HL-60 (cell line): ENCODE data around the gene IQSEC1.

Experiments
- DNase-seq, 2 experiments: peaks; one replicate each; pipeline ENCODE4 v3.0.0-alpha.2; 2010 to 2020; ENCODE audit warnings: low read depth in 1 of 2, low spot score in 1 of 2
- H3K27ac ChIP-seq: fragments of 250-450 bp; sonication (Bioruptor Pico); replicated peaks from 2 replicates; pipeline ENCODE4 v1.5.1; 2020; ENCODE audit warnings: mild to moderate bottlenecking, moderate library complexity
- H3K27me3 ChIP-seq: fragments of 250-450 bp; sonication (Bioruptor Pico); 2 replicates; pipeline ENCODE4 v1.5.1; 2021; ENCODE audit warnings: mild to moderate bottlenecking, moderate library complexity; ENCODE audit not compliant: insufficient read depth, poor library complexity, severe bottlenecking
- H3K4me3 ChIP-seq: replicated peaks from 2 replicates; pipeline ENCODE4 v1.5.1; 2011; ENCODE audit warnings: mild to moderate bottlenecking, control low read depth, low read length; ENCODE audit not compliant: insufficient read depth
- CTCF ChIP-seq: IDR thresholded peaks from one replicate; pipeline ENCODE4 v1.5.1; 2011; ENCODE audit warnings: low read length, control low read depth, inconsistent platforms; ENCODE audit not compliant: insufficient read depth
- GABPA ChIP-seq: IDR thresholded peaks from 2 replicates; pipeline ENCODE4 v1.6.1; 2012; ENCODE audit warnings: low read depth
- POLR2AphosphoS5 ChIP-seq: IDR thresholded peaks from 2 replicates; pipeline ENCODE4 v1.6.1; 2012; ENCODE audit warnings: low read depth
- REST ChIP-seq: IDR thresholded peaks from 2 replicates; pipeline ENCODE4 v1.6.1; 2012; ENCODE audit warnings: low read depth; ENCODE audit not compliant: insufficient replicate concordance
- SPI1 ChIP-seq: IDR thresholded peaks from 2 replicates; pipeline ENCODE4 v1.6.1; 2012; ENCODE audit warnings: low read depth, mild to moderate bottlenecking, borderline replicate concordance

The IQSEC1 gene

GRCh38 chr3:13078163-13078905 is 5.1 kb upstream of the IQSEC1 start:
- Histone ChIP-seq H3K27me3 (peaks cover 7% of the 10 kb centered on the region), H3K27ac (no peak overlapping the region), H3K4me3 (no peak overlapping the region)
- TF ChIP-seq REST (no peak), CTCF (no peak), GABPA (no peak), SPI1 (no peak), POLR2AphosphoS5 (no peak)
- DNase-seq = no peak

GRCh38 chr3:13077431-13078162 is 4.4 kb upstream of the IQSEC1 start:
- TF ChIP-seq REST (no peak), POLR2AphosphoS5 (no peak)
- H3K27ac ChIP-seq = no peak overlapping the region
- peaks cover 14% of the 10 kb centered on the region for H3K27me3 ChIP-seq
- H3K4me3 ChIP-seq = no peak overlapping the region
- DNase-seq = no peak

GRCh38 chr3:13075986-13076654 is 2.9 kb upstream of the IQSEC1 start:
- TF ChIP-seq SPI1 (no peak), POLR2AphosphoS5 (no peak)
- DNase-seq = no peak
- Histone ChIP-seq H3K27ac (no peak overlapping the region), H3K27me3 (peaks cover 17% of the 10 kb centered on the region), H3K4me3 (no peak overlapping the region)

GRCh38 chr3:13075318-13075717 is 2.1 kb upstream of the IQSEC1 start:
- TF ChIP-seq REST (no peak), GABPA (no peak), POLR2AphosphoS5 (no peak), CTCF (no peak), SPI1 (peak; percentile 71; the same call in 1 of the 2 replicates)
- peak in 1 of 2 experiments; percentile 40 for DNase-seq
- H3K27ac ChIP-seq = no peak overlapping the region
- H3K27me3 ChIP-seq = peaks cover 17% of the 10 kb centered on the region
- H3K4me3 ChIP-seq = no peak overlapping the region
